MCF 10A (cell line): ENCODE data around the gene TRAPPC5. TPM values are rescaled to one million over a fixed set of nuclear protein-coding genes. Genes with fewer than 3 reads are reported as not detected.

Source experiments
- BruUV-seq: library from RNA; stranded (reverse); fragments of 400-500 nt; replicated peaks from 2 replicates; lab custom pipeline; 2021; lab: Mats Ljungman, UMichigan
- CTCF ChIA-PET: fragments of 300-600 bp; sonication (Branson Sonifier 250); formaldehyde crosslinking; extraction: SDS; loops from one replicate; lab custom pipeline; 2021; ENCODE audit warnings: antibody characterized with exemption, inconsistent platforms; lab: Yijun Ruan, JAX
- POLR2A ChIA-PET: fragments of 300-600, 350-650 bp; sonication (Branson Sonifier 250); formaldehyde crosslinking; extraction: SDS; loops from one replicate; lab custom pipeline; 2020; ENCODE audit warnings: antibody characterized with exemption, inconsistent platforms; lab: Yijun Ruan, JAX
- DNase-seq: peaks from one replicate; pipeline ENCODE4 v3.0.0-alpha.2; 2018; ENCODE audit not compliant: unreplicated experiment
- H3K27ac Mint-ChIP-seq: one replicate; pipeline ENCODE4 v1.8.0; 2022; ENCODE audit warnings: mild to moderate bottlenecking, low read depth, mixed read lengths; ENCODE audit not compliant: unreplicated experiment
- H3K27me3 Mint-ChIP-seq: one replicate; pipeline ENCODE4 v1.8.0; 2022; ENCODE audit warnings: mixed read lengths; ENCODE audit not compliant: insufficient read depth, unreplicated experiment
- H3K36me3 Mint-ChIP-seq: one replicate; pipeline ENCODE4 v1.8.0; 2022; ENCODE audit warnings: mild to moderate bottlenecking, moderate library complexity, mixed read lengths; ENCODE audit not compliant: insufficient read depth, unreplicated experiment
- H3K4me1 Mint-ChIP-seq: one replicate; pipeline ENCODE4 v1.8.0; 2022; ENCODE audit warnings: mixed read lengths; ENCODE audit not compliant: insufficient read depth, unreplicated experiment
- H3K4me3 Mint-ChIP-seq: one replicate; pipeline ENCODE4 v1.8.0; 2022; ENCODE audit warnings: mild to moderate bottlenecking, moderate library complexity, mixed read lengths; ENCODE audit not compliant: unreplicated experiment
- H3K9me3 Mint-ChIP-seq: one replicate; pipeline ENCODE4 v1.8.0; 2022; ENCODE audit warnings: mixed read lengths; ENCODE audit not compliant: unreplicated experiment
- CTCF ChIP-seq: fragments of 200-600 bp; IDR thresholded peaks from one replicate; pipeline ENCODE4 v1.8.0; 2022; ENCODE audit warnings: antibody characterized with exemption, mild to moderate bottlenecking; ENCODE audit not compliant: unreplicated experiment
- intact Hi-C: fragments of 100-400 bp; cut with micrococcal nuclease; formaldehyde crosslinking; loops from 2 replicates; pipeline ENCODE4 v1.14.1; 2022
- total RNA-seq: library from RNA; stranded (reverse); gene quantifications from 2 replicates; pipeline ENCODE4 v1.2.3, GENCODE V29; 2022

Gene TRAPPC5
- total RNA-seq, 1 experiment from 2014 or later: 123 TPM

GRCh38 chr19:7679771-7680605 lies 645 bp upstream of the TRAPPC5 start:
- H3K4me1 Mint-ChIP-seq: peaks cover 6% of the 10 kb centered on the region
- intact Hi-C loops: loop anchor here (1.0 kb wide), 3 partner anchors 28 to 326 kb away; no protein-coding TSS in a partner anchor
- H3K36me3 Mint-ChIP-seq: peaks cover 26% of the 10 kb centered on the region
- CTCF ChIA-PET: interaction anchor here (0.6 to 2.8 kb wide), 33 partner anchors 9 to 579 kb away, joined by 3 to 31 read pairs (median 5); partner anchors contain the start of genes CAMSAP3, CLEC4M, PET100 and STXBP2
- BruUV-seq: no TSS peak
- peak overlapping the region; percentile 84 for H3K4me3 Mint-ChIP-seq
- H3K9me3 Mint-ChIP-seq: no peaks in the 10 kb centered on the region
- TF ChIP-seq CTCF: no peak
- H3K27ac Mint-ChIP-seq: no peak overlapping the region
- no peak for DNase-seq
- H3K27me3 Mint-ChIP-seq: no peaks in the 10 kb centered on the region
- POLR2A ChIA-PET: interaction anchor here (0.6 to 2.2 kb wide), 12 partner anchors 10 to 326 kb away, joined by 3 to 27 read pairs (median 4); partner anchors contain the start of genes PET100 and XAB2

DNA sequence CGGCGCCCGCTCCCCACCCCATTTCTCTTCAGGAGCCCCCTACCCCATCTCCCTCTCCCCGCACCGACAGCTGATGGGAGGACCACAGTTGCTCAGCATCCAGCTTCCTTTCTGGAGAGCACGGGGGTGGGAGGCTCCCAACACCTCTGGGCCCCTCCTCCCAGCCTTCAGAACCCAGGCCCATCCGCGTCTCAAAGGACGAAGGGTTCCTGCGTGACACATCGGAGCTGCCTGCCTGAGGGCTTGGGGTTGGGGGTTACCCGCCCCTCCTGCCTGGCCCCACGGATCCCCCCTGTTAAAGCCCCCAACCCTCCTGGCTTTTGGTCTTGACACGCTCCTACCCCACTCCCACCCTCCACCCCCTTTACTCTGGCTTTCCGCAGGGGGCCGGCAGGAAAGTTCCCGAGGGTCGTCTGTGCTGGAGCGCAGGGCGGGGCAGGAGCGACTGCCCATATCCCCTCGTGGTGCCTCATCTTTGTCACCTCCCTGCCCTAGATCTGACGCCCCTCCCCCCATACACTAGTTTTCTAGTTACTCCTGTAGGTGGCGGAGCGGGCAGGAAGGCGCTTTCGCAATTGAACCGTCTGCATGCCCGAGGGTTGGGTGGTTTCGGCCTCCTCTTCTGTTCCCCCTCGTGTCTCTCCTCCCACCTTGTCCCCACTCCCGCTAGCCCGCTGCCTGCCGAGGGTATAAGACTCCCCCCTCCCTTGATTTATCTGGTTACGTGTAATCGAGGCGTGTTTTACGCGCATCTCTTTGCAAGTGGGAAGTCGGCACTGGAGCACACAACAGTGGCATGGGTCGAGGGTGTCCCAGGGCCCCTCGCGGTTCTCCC lies 924 bp downstream of the TRAPPC5 start:
- no peaks in the 10 kb centered on the region for H3K27me3 Mint-ChIP-seq
- peak overlapping the region; percentile 84 for H3K4me3 Mint-ChIP-seq
- TF ChIP-seq CTCF: peak; percentile 41
- peaks cover 14% of the 10 kb centered on the region for H3K4me1 Mint-ChIP-seq
- POLR2A ChIA-PET: interaction anchor here (0.6 to 2.2 kb wide), 16 partner anchors 12 to 327 kb away, joined by 3 to 27 read pairs (median 4); partner anchors contain the start of genes PET100 and XAB2
- DNase-seq: peak; percentile 86
- no TSS peak for BruUV-seq
- peak overlapping the region; percentile 66 for H3K27ac Mint-ChIP-seq
- no peaks in the 10 kb centered on the region for H3K9me3 Mint-ChIP-seq
- CTCF ChIA-PET: interaction anchor here (0.6 to 2.8 kb wide), 60 partner anchors 7 to 1831 kb away, joined by 3 to 31 read pairs (median 4); partner anchors contain the start of genes ALKBH7, CAMSAP3, CD209 and CLEC4M
- intact Hi-C loops: loop anchor here (1.0 kb wide), 1 partner anchor 118 kb away; no protein-coding TSS in a partner anchor
- peaks cover 31% of the 10 kb centered on the region for H3K36me3 Mint-ChIP-seq

GRCh38 chr19:7682175-7682855 lies 1.7 kb downstream of the TRAPPC5 start:
- POLR2A ChIA-PET: no interaction called here
- peaks cover 31% of the 10 kb centered on the region for H3K36me3 Mint-ChIP-seq
- TF ChIP-seq CTCF: no peak
- no peaks in the 10 kb centered on the region for H3K9me3 Mint-ChIP-seq
- CTCF ChIA-PET: interaction anchor here (0.9 to 2.8 kb wide), 3 partner anchors 114 to 119 kb away, joined by 4 to 26 read pairs (median 9); no protein-coding TSS in a partner anchor
- peaks cover 14% of the 10 kb centered on the region for H3K4me1 Mint-ChIP-seq
- BruUV-seq: TSS peak; percentile 88
- H3K27me3 Mint-ChIP-seq: no peaks in the 10 kb centered on the region
- intact Hi-C loops: no loop called here
- no peak overlapping the region for H3K27ac Mint-ChIP-seq
- no peak for DNase-seq
- H3K4me3 Mint-ChIP-seq: peak overlapping the region; percentile 84
